ENCODE results near the gene CDCP2.

Gene CDCP2

DNA sequence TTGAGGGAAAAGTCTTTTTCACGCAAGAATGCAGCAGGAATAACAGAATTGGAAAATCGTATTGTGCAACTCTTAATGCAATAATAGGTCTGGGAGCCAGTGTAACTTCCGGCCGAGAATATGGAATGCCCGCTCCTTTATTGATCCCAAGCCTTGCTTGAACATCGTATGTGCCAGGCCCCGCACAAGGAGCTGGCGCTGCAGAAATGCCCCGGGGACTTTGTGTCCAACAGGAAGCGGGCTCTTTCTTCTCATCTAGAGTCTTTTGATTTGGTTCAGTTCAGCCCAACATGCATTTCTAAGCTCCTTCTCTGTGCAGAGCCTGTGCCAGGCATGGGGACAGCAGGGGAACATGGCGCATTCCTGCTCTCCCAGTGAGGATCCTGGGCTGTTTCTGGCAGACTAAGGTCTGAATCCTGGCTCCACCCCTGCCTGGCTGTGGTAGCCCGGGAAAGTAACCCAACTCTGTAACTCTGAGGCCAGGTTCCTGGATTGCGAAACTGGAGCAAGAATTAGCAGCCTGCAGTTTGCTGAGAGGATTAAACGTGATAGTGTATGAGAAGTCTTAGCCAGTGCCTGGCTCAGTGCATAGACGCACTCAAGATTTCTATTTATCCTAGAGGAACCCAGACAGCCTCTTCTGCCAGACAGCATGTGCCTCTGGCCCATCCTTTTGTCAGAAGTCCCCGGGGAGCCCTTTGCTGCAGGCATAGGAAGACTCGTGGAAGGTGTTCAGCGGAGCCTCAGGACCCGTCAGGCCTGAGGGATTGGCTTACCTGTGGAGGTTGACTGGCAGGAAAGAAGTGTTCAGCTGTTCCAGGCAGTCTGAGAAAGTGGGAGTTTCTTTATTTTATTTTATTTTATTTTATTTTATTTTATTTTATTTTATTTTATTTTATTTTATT lies 987 bp upstream of the CDCP2 start:
- DNase-seq (ENCODE audit: extremely low read depth, insufficient read length), result no peak
- Histone ChIP-seq H3K4me3 (replicated peaks; ENCODE audit: low read depth, low read length) (no peak overlapping the region), H3K36me3 (ENCODE audit: control insufficient read depth, insufficient read depth, low read length) (no peaks in the 10 kb centered on the region), H3K27me3 (replicated peaks; ENCODE audit: control insufficient read depth, insufficient read depth, low read length) (no peaks in the 10 kb centered on the region)
- TF ChIP-seq CTCF (IDR thresholded peaks at IDR 0.05; ENCODE audit: insufficient read depth, low read length, poor library complexity, severe bottlenecking), result no peak

DNA sequence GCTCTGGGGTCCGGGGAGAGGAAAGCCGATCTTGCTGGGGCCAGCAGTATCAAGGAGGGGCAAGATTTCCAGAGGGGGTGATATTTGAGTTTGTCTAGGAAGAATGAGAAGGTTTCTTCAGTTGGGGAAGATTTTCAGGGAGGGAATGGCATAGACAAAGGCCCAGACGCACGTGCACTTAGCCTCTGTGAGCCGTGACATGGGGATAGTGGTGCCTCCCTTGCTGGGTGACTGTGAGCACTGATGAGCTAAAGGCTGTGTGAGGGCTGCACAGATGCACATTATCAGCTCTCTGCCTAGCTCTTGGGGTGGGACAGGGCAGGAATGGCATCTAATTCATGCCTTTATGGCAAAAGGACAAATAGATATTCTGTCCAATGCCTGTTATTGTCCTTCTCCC lies 1.8 kb downstream of the CDCP2 start:
- DNase-seq (ENCODE audit: extremely low read depth, insufficient read length), result no peak
- no peak overlapping the region for H3K4me3 ChIP-seq (replicated peaks; ENCODE audit: low read depth, low read length)
- no peaks in the 10 kb centered on the region for H3K36me3 ChIP-seq (ENCODE audit: control insufficient read depth, insufficient read depth, low read length)
- no peak for TF ChIP-seq CTCF (IDR thresholded peaks at IDR 0.05; ENCODE audit: insufficient read depth, low read length, poor library complexity, severe bottlenecking)
- H3K27me3 ChIP-seq (replicated peaks; ENCODE audit: control insufficient read depth, insufficient read depth, low read length), result no peaks in the 10 kb centered on the region

GRCh38 chr1:54149734-54150133 lies 3.1 kb downstream of the CDCP2 start:
- no peak for DNase-seq (ENCODE audit: extremely low read depth, insufficient read length)
- Histone ChIP-seq H3K4me3 (replicated peaks; ENCODE audit: low read depth, low read length) (no peak overlapping the region), H3K27me3 (replicated peaks; ENCODE audit: control insufficient read depth, insufficient read depth, low read length) (no peaks in the 10 kb centered on the region), H3K36me3 (ENCODE audit: control insufficient read depth, insufficient read depth, low read length) (no peaks in the 10 kb centered on the region)
- no peak for TF ChIP-seq CTCF (IDR thresholded peaks at IDR 0.05; ENCODE audit: insufficient read depth, low read length, poor library complexity, severe bottlenecking)

DNA sequence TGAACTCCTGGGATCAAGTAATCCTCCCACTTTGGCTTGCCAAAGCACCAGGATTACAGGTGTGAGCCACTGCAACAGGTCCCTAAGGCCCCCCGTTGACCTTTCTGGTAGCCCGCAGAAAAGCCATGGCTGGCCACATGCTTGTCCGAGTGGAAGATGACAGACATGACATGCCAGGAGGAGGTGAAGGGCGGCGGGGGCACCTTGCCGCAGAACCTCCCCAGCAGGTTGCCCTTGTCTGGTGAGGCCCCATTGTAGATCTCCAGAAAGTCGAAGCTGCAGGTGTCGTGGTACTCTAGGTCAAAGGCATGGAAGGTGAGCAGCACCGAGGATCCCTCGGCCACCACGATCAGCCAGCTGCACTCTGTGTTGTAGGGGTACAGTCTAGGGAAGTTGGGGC lies 8.4 kb downstream of the CDCP2 start:
- Histone ChIP-seq H3K4me3 (replicated peaks; ENCODE audit: low read depth, low read length) (no peak overlapping the region), H3K27me3 (replicated peaks; ENCODE audit: control insufficient read depth, insufficient read depth, low read length) (no peaks in the 10 kb centered on the region; the same call in 1 of the 2 replicates), H3K36me3 (ENCODE audit: control insufficient read depth, insufficient read depth, low read length) (no peaks in the 10 kb centered on the region)
- TF ChIP-seq CTCF (IDR thresholded peaks at IDR 0.05; ENCODE audit: insufficient read depth, low read length, poor library complexity, severe bottlenecking), result no peak
- DNase-seq (ENCODE audit: extremely low read depth, insufficient read length), result no peak

- Histone ChIP-seq H3K4me3 (replicated peaks; ENCODE audit: low read depth, low read length) (no peak overlapping the region), H3K27me3 (replicated peaks; ENCODE audit: control insufficient read depth, insufficient read depth, low read length) (no peaks in the 10 kb centered on the region; the same call in 1 of the 2 replicates), H3K36me3 (ENCODE audit: control insufficient read depth, insufficient read depth, low read length) (no peaks in the 10 kb centered on the region)
- DNase-seq (ENCODE audit: extremely low read depth, insufficient read length), result no peak
- TF ChIP-seq CTCF (IDR thresholded peaks at IDR 0.05; ENCODE audit: insufficient read depth, low read length, poor library complexity, severe bottlenecking), result no peak
Observed at GRCh38 chr1:54142146-54142900, 10.5 kb downstream of the CDCP2 start.

All from GM06990 (cell line).